ENCODE measurements around the gene TGM3. TPM values are rescaled to one million over a fixed set of nuclear protein-coding genes. Genes with fewer than 3 reads are reported as not detected.

TGM3 gene
- polyA plus RNA-seq, 3 donors, result not detected

- H3K4me3 ChIP-seq (replicated peaks in 1 of 3; ENCODE audit: low read depth in 2 of 3, low read length in 3 of 3), result no peak overlapping the region
- no peak overlapping the region for H2AFZ ChIP-seq (ENCODE audit: insufficient read depth, low read depth, low read length, poor library complexity, severe bottlenecking)
- no peaks in the 10 kb centered on the region for H4K20me1 ChIP-seq (ENCODE audit: insufficient read depth, low read length)
- Mint-ChIP-seq H3K9me3 (peaks cover 0 to 4% (median 0%) of the 10 kb centered on the region in 7 donors), H3K4me1 (peaks cover 32% of the 10 kb centered on the region), H3K27me3 (ENCODE audit: low read depth in 3 of 3) (peaks cover 0 to 2% (median 0%) of the 10 kb centered on the region in 3 donors), H3K27ac (peak overlapping the region in 1 of 7 donors; percentile 50), H3K4me3 (no peak overlapping the region), H3K36me3 (peaks cover 0 to 5% of the 10 kb centered on the region in 2 donors)
- no peaks in the 10 kb centered on the region for H3K79me2 ChIP-seq (ENCODE audit: insufficient read depth, low read length)
- H3K9me3 ChIP-seq (replicated peaks in 1 of 2; ENCODE audit: control insufficient read depth in 1 of 2, insufficient read depth in 1 of 2, low read length in 2 of 2), result no peaks in the 10 kb centered on the region
- H3K27ac ChIP-seq (ENCODE audit: low read depth in 1 of 2, low read length in 2 of 2), result no peak overlapping the region
- H3K36me3 ChIP-seq (replicated peaks in 1 of 2; ENCODE audit: control insufficient read depth in 1 of 2, insufficient read depth in 2 of 2, low read length in 2 of 2), result no peaks in the 10 kb centered on the region
- no peak for TF ChIP-seq CTCF (IDR thresholded peaks at IDR 0.05)
- DNase-seq, result no peak
- intact Hi-C loops (cut with micrococcal nuclease), result loop anchor here in 1 of 2 donors (5.0 to 10.0 kb wide), 2 partner anchors 33 to 59 kb away; no protein-coding TSS in a partner anchor
- H3K27me3 ChIP-seq (ENCODE audit: control insufficient read depth in 2 of 2, insufficient read depth in 2 of 2, low read length in 2 of 2), result no peaks in the 10 kb centered on the region
- WGBS (ENCODE audit: insufficient coverage), result 90% methylated on average over 2 of the region's 4 CpGs
- no peak overlapping the region for H3K4me2 ChIP-seq (replicated peaks; ENCODE audit: extremely low read depth, low read length, poor library complexity, severe bottlenecking)
- peaks cover 35 to 36% of the 10 kb centered on the region in 2 donors for H3K4me1 ChIP-seq (ENCODE audit: control insufficient read depth in 1 of 2, insufficient read depth in 2 of 2, low read length in 2 of 2)
- no peak overlapping the region for H3K9ac ChIP-seq (ENCODE audit: insufficient read depth, low read length, poor library complexity, severe bottlenecking)
Observed at GRCh38 chr20:2285613-2286012, 10.2 kb upstream of the TGM3 start.

- Mint-ChIP-seq H3K4me1 (peaks cover 46% of the 10 kb centered on the region), H3K4me3 (no peak overlapping the region), H3K9me3 (no peaks in the 10 kb centered on the region), H3K27me3 (ENCODE audit: low read depth in 3 of 3) (peaks cover 0 to 2% (median 0%) of the 10 kb centered on the region in 3 donors), H3K36me3 (peaks cover 0 to 4% of the 10 kb centered on the region in 2 donors), H3K27ac (peak overlapping the region in 6 of 7 donors; percentile 97 to 99 (median 99))
- H4K20me1 ChIP-seq (ENCODE audit: insufficient read depth, low read length), result no peaks in the 10 kb centered on the region
- H3K4me3 ChIP-seq (replicated peaks in 1 of 3; ENCODE audit: low read depth in 2 of 3, low read length in 3 of 3), result no peak overlapping the region
- intact Hi-C loops (cut with micrococcal nuclease), result loop anchor here in 1 of 2 donors (5.0 to 10.0 kb wide), 2 partner anchors 35 to 57 kb away; no protein-coding TSS in a partner anchor
- WGBS (ENCODE audit: insufficient coverage), result no CpG with 5 or more reads among the region's 3 CpGs
- H3K4me1 ChIP-seq (ENCODE audit: control insufficient read depth in 1 of 2, insufficient read depth in 2 of 2, low read length in 2 of 2), result peaks cover 47 to 52% of the 10 kb centered on the region in 2 donors
- H3K79me2 ChIP-seq (ENCODE audit: insufficient read depth, low read length), result no peaks in the 10 kb centered on the region
- no peak for TF ChIP-seq CTCF (IDR thresholded peaks at IDR 0.05)
- H3K4me2 ChIP-seq (replicated peaks; ENCODE audit: extremely low read depth, low read length, poor library complexity, severe bottlenecking), result no peak overlapping the region
- no peaks in the 10 kb centered on the region for H3K36me3 ChIP-seq (replicated peaks in 1 of 2; ENCODE audit: control insufficient read depth in 1 of 2, insufficient read depth in 2 of 2, low read length in 2 of 2)
- H3K9me3 ChIP-seq (replicated peaks in 1 of 2; ENCODE audit: control insufficient read depth in 1 of 2, insufficient read depth in 1 of 2, low read length in 2 of 2), result no peaks in the 10 kb centered on the region
- H3K9ac ChIP-seq (ENCODE audit: insufficient read depth, low read length, poor library complexity, severe bottlenecking), result no peak overlapping the region
- no peak for DNase-seq
- peak overlapping the region; percentile 81 to 86 for H3K27ac ChIP-seq (ENCODE audit: low read depth in 1 of 2, low read length in 2 of 2)
- no peak overlapping the region for H2AFZ ChIP-seq (ENCODE audit: insufficient read depth, low read depth, low read length, poor library complexity, severe bottlenecking)
- no peaks in the 10 kb centered on the region for H3K27me3 ChIP-seq (ENCODE audit: control insufficient read depth in 2 of 2, insufficient read depth in 2 of 2, low read length in 2 of 2)
Observed at GRCh38 chr20:2287504-2287903, 8.3 kb upstream of the TGM3 start.

All from CD14-positive monocyte (primary cell).